K562 (cell line): Measurements from ENCODE around the gene C1RL. TPM values are rescaled to one million over a fixed set of nuclear protein-coding genes. Genes with fewer than 3 reads are reported as not detected.

Source experiments
- BRF1 ChIP-seq: IDR thresholded peaks from 3 replicates; pipeline ENCODE4 v1.6.1; 2011; ENCODE audit warnings: borderline replicate concordance, mild to moderate bottlenecking; ENCODE audit not compliant: insufficient read length; ENCODE audit errors: extremely low read depth
- CREM ChIP-seq: IDR thresholded peaks from 2 replicates; pipeline ENCODE4 v1.6.1; 2014; ENCODE audit warnings: antibody characterized with exemption, low read depth
- CTBP1 ChIP-seq: fragments of 450-650 bp; IDR thresholded peaks from 2 replicates; pipeline ENCODE4 v1.6.1; 2016; ENCODE audit warnings: borderline replicate concordance
- ELF1 ChIP-seq: fragments of 200-800 bp; sonication (Bioruptor generic); IDR thresholded peaks from 2 replicates; pipeline ENCODE4 v1.6.1; 2016; ENCODE audit warnings: missing genetic modification characterization, missing compliant biosample characterization
- FOXK1 ChIP-seq: sonication (generic); formaldehyde crosslinking; IDR thresholded peaks from 2 replicates; pipeline ENCODE4 v1.8.0; 2022; ENCODE audit warnings: missing genetic modification reagents, mild to moderate bottlenecking, borderline replicate concordance
- HDAC2 ChIP-seq: fragments of 450-650 bp; IDR thresholded peaks from 2 replicates; pipeline ENCODE4 v1.6.1; 2016; ENCODE audit warnings: mild to moderate bottlenecking
- NCOA1 ChIP-seq: fragments of 450-650 bp; IDR thresholded peaks from 2 replicates; pipeline ENCODE4 v1.6.1; 2016; ENCODE audit warnings: low read depth
- NR2C1 ChIP-seq, 2 experiments: fragments of 450-650 bp; IDR thresholded peaks; 2 replicates each; pipeline ENCODE4 v1.6.1; 2017; ENCODE audit warnings: mild to moderate bottlenecking in 2 of 2, antibody characterized with exemption in 1 of 2, inconsistent platforms in 1 of 2, missing compliant biosample characterization in 1 of 2, missing genetic modification characterization in 1 of 2
- SMAD4 ChIP-seq: fragments of 250-450 bp; sonication (Bioruptor Pico); conservative IDR thresholded peaks from 2 replicates; pipeline ENCODE4 v1.8.0; 2021; ENCODE audit warnings: inconsistent platforms, mild to moderate bottlenecking, moderate library complexity
- TEAD4 ChIP-seq, 2 experiments: sonication (generic) in 1 of 2; formaldehyde crosslinking in 1 of 2; IDR thresholded peaks; 2 replicates each; pipeline versions ENCODE4 v1.6.1 to v1.8.0; 2012 to 2022; ENCODE audit warnings: borderline replicate concordance in 1 of 2, inconsistent platforms in 1 of 2, low read length in 1 of 2, mild to moderate bottlenecking in 1 of 2, missing genetic modification reagents in 1 of 2
- TOE1 ChIP-seq, 2 experiments: fragments of 450-650 bp in 1 of 2; sonication (generic) in 1 of 2; formaldehyde crosslinking in 1 of 2; IDR thresholded peaks; 2 replicates each; pipeline versions ENCODE4 v1.7.1 to v1.8.0; 2016 to 2022; ENCODE audit warnings: borderline replicate concordance in 2 of 2, mild to moderate bottlenecking in 2 of 2, antibody characterized with exemption in 1 of 2, inconsistent platforms in 1 of 2, low read depth in 1 of 2, missing genetic modification reagents in 1 of 2, moderate library complexity in 1 of 2
- TRIM24 ChIP-seq, 2 experiments: fragments of 450-650 bp; IDR thresholded peaks; 2 replicates each; pipeline ENCODE4 v1.6.1; 2016
- ZBTB7A ChIP-seq: IDR thresholded peaks from 2 replicates; pipeline ENCODE4 v1.6.1; 2011; ENCODE audit warnings: low read depth, mild to moderate bottlenecking, low read length, moderate library complexity, borderline replicate concordance; ENCODE audit not compliant: control insufficient read depth
- ZFX ChIP-seq: sonication (generic); formaldehyde crosslinking; IDR thresholded peaks from 2 replicates; pipeline ENCODE4 v1.8.0; 2022; ENCODE audit warnings: mild to moderate bottlenecking, missing genetic modification reagents, moderate library complexity
- polyA plus RNA-seq, 8 experiments: library from polyadenylated mRNA; depleted of rRNA in 4 of 8; stranded (reverse) in 5 of 8; unstranded in 3 of 8; fragments of >200 nt; fragmentation: Nextera tagmentation in 2 of 8; fragmentation: Illumina TruSeq in 1 of 8; extraction: Ambion mirVana in 2 of 8; extraction: Trizol in 1 of 8; gene quantifications; 2 replicates each; pipeline versions ENCODE4 v1.2.1 to v1.2.3, GENCODE V29; 2011 to 2014; ENCODE audit warnings: inconsistent platforms in 1 of 8, missing spikeins in 1 of 8
- total RNA-seq, 7 experiments: library from RNA; depleted of rRNA in 6 of 7; stranded (reverse); fragments of >200 nt in 6 of 7; fragmentation: Illumina TruSeq in 2 of 7; extraction: Trizol in 2 of 7; gene quantifications; 2 replicates each; pipeline versions ENCODE4 v1.2.1 to v1.2.3, GENCODE V29; 2011 to 2021; ENCODE audit warnings: low replicate concordance in 1 of 7
- TF ChIP-seq, protein P1 (sequence below), 2 experiments: fragments of 450-650 bp; conservative IDR thresholded peaks; 2 replicates each; pipeline ENCODE4 v1.6.1; 2017; ENCODE audit warnings: mild to moderate bottlenecking in 2 of 2, moderate library complexity in 2 of 2
- TF ChIP-seq, protein P2 (sequence below): fragments of 450-650 bp; formaldehyde crosslinking; IDR thresholded peaks from 2 replicates; pipeline ENCODE4 v1.4.0; 2020; ENCODE audit warnings: mild to moderate bottlenecking, moderate library complexity
- TF ChIP-seq, protein P3 (sequence below): fragments of 450-650 bp; IDR thresholded peaks from 2 replicates; pipeline ENCODE4 v1.6.1; 2017; ENCODE audit warnings: antibody characterized with exemption, mild to moderate bottlenecking

Gene C1RL
- total and polyA plus RNA-seq, 9 of the 15 experiments (the other 6 are each of a cell fraction or from before 2014, with no cell fraction given): 1.4 to 10.7 (median 8.0) TPM

DNA sequence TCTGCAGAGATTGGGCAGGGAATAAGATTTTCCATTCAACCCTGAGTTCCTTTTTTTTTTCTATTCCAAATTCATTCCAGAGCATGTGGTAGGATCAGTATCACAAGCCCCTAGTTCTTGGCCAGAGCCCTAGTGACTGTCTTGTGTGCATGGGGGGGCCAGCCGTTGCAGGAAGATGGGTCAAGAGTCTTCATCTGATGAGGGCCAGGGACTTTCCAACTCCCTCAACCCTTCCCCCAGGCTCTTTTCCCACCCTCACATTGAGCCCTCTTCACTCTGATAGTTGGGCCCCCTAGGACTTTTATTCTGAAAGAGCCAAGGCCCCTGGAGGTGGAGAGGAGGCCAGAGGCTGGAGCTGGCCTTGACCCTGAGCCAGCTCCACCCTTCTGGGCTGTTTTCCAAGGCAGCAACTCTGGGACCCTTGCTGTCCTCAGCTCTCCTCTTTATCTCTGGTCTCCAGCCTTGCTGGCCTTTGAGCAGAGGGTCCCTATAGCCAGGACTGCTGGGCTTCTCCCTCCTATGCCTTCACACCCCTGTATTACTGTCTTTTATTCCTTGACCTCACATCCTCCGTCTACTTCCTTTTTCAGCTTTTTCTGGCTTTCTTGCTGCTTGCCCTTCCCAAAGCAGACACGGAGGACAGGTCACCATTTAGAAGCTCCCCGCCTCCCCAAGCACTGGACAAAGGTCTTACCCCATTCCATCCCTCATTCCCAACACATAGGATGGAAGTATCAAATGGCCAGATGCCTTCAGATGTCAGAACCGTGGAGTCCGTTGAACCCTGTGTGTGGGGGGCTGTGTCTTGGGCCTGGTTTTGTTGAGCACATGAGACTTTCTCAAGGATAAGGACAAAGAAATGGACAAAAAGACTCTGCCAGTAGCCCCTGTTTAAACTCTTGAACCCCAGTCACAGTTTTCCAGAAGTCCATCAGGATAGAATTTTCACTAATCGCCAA lies 14.1 kb upstream of the C1RL start (continued):
- peak; percentile 44; the same call in 1 of the 2 replicates for TF ChIP-seq ZFX (CRISPR knock-in tag)
- 0 out of 2 replicates have a peak, but pooled peaks have one; percentile 20 for TF ChIP-seq CREM
- TF ChIP-seq, protein P1, sequence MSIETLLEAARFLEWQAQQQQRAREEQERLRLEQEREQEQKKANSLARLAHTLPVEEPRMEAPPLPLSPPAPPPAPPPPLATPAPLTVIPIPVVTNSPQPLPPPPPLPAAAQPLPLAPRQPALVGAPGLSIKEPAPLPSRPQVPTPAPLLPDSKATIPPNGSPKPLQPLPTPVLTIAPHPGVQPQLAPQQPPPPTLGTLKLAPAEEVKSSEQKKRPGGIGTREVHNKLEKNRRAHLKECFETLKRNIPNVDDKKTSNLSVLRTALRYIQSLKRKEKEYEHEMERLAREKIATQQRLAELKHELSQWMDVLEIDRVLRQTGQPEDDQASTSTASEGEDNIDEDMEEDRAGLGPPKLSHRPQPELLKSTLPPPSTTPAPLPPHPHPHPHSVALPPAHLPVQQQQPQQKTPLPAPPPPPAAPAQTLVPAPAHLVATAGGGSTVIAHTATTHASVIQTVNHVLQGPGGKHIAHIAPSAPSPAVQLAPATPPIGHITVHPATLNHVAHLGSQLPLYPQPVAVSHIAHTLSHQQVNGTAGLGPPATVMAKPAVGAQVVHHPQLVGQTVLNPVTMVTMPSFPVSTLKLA (conservative IDR thresholded peaks at IDR 0.05): peak in 1 of 2 experiments; percentile 41; a peak in 1 of 4 replicates
- no peak for TF ChIP-seq BRF1
- peak; percentile 54; the same call in 1 of the 2 replicates for TF ChIP-seq TOE1 (IDR thresholded peaks at IDR 0.05; ENCODE audit: borderline replicate concordance)
- no peak for TF ChIP-seq TOE1 (CRISPR knock-in tag; IDR thresholded peaks at IDR 0.05; ENCODE audit: borderline replicate concordance, low read depth)
- peak; percentile 79 for TF ChIP-seq NCOA1
- TF ChIP-seq, protein P2, sequence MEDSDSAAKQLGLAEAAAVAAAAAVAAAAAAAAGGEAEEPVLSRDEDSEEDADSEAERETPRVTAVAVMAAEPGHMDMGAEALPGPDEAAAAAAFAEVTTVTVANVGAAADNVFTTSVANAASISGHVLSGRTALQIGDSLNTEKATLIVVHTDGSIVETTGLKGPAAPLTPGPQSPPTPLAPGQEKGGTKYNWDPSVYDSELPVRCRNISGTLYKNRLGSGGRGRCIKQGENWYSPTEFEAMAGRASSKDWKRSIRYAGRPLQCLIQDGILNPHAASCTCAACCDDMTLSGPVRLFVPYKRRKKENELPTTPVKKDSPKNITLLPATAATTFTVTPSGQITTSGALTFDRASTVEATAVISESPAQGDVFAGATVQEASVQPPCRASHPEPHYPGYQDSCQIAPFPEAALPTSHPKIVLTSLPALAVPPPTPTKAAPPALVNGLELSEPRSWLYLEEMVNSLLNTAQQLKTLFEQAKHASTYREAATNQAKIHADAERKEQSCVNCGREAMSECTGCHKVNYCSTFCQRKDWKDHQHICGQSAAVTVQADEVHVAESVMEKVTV (CRISPR knock-in tag): no peak
- TF ChIP-seq NR2C1 (IDR thresholded peaks at IDR 0.05): peak; percentile 70
- TF ChIP-seq NR2C1 (tag; IDR thresholded peaks at IDR 0.05): peak; percentile 46; the same call in 1 of the 2 replicates
- peak in 1 of 2 experiments; percentile 60; a peak in 2 of 4 replicates for TF ChIP-seq TRIM24 (IDR thresholded peaks at IDR 0.05)
- peak; percentile 68 for TF ChIP-seq TEAD4 (IDR thresholded peaks at IDR 0.05; ENCODE audit: low read length)
- TF ChIP-seq TEAD4 (CRISPR knock-in tag; IDR thresholded peaks at IDR 0.05; ENCODE audit: borderline replicate concordance): no peak
- TF ChIP-seq ZBTB7A: peak; percentile 97
- TF ChIP-seq CTBP1: peak; percentile 48; the same call in 1 of the 2 replicates
- TF ChIP-seq SMAD4 (CRISPR knock-in tag): peak; percentile 70
- TF ChIP-seq, protein P3, sequence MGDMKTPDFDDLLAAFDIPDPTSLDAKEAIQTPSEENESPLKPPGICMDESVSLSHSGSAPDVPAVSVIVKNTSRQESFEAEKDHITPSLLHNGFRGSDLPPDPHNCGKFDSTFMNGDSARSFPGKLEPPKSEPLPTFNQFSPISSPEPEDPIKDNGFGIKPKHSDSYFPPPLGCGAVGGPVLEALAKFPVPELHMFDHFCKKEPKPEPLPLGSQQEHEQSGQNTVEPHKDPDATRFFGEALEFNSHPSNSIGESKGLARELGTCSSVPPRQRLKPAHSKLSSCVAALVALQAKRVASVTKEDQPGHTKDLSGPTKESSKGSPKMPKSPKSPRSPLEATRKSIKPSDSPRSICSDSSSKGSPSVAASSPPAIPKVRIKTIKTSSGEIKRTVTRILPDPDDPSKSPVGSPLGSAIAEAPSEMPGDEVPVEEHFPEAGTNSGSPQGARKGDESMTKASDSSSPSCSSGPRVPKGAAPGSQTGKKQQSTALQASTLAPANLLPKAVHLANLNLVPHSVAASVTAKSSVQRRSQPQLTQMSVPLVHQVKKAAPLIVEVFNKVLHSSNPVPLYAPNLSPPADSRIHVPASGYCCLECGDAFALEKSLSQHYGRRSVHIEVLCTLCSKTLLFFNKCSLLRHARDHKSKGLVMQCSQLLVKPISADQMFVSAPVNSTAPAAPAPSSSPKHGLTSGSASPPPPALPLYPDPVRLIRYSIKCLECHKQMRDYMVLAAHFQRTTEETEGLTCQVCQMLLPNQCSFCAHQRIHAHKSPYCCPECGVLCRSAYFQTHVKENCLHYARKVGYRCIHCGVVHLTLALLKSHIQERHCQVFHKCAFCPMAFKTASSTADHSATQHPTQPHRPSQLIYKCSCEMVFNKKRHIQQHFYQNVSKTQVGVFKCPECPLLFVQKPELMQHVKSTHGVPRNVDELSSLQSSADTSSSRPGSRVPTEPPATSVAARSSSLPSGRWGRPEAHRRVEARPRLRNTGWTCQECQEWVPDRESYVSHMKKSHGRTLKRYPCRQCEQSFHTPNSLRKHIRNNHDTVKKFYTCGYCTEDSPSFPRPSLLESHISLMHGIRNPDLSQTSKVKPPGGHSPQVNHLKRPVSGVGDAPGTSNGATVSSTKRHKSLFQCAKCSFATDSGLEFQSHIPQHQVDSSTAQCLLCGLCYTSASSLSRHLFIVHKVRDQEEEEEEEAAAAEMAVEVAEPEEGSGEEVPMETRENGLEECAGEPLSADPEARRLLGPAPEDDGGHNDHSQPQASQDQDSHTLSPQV: peak; percentile 74; the same call in 1 of the 2 replicates
- TF ChIP-seq FOXK1: no peak
- no peak for TF ChIP-seq ELF1
- TF ChIP-seq HDAC2: 0 out of 2 replicates have a peak, but pooled peaks have one; percentile 49
